Measurements from ENCODE around the gene TBRG4. TPM values are rescaled to one million over a fixed set of nuclear protein-coding genes. Genes with fewer than 3 reads are reported as not detected.

Gene TBRG4
- total and polyA plus RNA-seq, 7 experiments from 2014 or later = 55.1 to 143 (median 105) TPM

DNA sequence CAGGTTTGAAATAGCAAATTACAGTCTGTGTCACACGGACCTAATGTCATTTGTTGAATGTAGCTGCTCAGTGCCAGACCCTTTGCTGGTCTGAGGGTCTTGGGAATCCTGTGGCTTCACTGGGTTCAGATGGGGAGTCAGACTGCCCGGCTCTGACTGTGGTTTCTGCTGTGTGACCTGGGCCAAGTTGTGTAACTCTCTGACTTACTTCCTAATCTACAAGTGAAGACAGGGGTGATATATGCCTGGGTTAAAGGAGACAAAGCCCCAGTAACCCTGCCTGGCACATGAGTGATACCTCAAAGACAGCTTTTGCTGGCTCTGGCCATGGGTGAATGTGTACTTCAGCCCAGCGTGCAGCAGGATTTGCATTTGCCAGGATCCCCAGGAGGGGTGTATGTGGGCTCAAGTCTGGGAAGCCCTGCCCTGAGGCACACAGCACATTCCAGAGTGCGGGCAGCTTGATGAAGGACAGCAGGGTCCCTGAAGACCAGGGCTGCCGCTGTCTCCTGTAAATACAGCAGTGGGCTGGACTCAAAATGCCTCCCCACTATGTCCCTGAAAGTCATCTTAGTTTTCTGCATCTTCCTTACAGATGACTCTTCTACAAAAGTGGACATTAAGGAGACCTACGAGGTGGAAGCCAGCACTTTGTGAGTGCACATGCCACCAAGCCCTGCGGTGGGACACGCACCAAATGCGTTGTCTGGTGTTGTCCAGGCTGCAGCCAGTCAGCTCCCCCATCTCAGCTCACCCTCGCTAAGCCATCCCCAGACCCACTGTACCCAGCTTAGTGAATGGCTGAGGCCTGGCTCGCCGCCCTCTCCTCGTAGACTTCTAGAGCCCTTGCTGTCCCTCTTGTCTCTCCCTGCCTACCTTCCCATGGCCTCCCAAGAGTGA is 39.1 kb downstream of the TBRG4 start:
- H3K27ac ChIP-seq (ENCODE audit: low read depth, low read length) = no peak overlapping the region
- Mint-ChIP-seq H3K4me1 (peaks cover 5 to 32% (median 16%) of the 10 kb centered on the region in 7 donors), H3K4me3 (no peak overlapping the region), H3K27me3 (no peaks in the 10 kb centered on the region), H3K9me3 (no peaks in the 10 kb centered on the region), H3K27ac (peak overlapping the region in 5 of 9 donors; percentile 32 to 69 (median 47)), H3K36me3 (peaks cover 5 to 54% (median 12%) of the 10 kb centered on the region in 5 donors)
- H3K4me3 ChIP-seq (ENCODE audit: low read length) = no peak overlapping the region
- CTCF ChIA-PET = interaction anchor here (2.4 kb wide), 1 partner anchor 99 kb away, joined by 6 read pairs; no protein-coding TSS in a partner anchor
- ATAC-seq (peak; percentile 32), DNase-seq (no peak)
- no peaks in the 10 kb centered on the region for H3K4me1 ChIP-seq (ENCODE audit: control insufficient read depth in 2 of 2, insufficient read depth in 2 of 2, low read length in 2 of 2)
- H3K27me3 ChIP-seq (ENCODE audit: control insufficient read depth in 2 of 2, insufficient read depth in 2 of 2, low read length in 2 of 2) = no peaks in the 10 kb centered on the region
- peaks cover 37 to 99% (median 65%) of the 10 kb centered on the region in 3 experiments for H3K36me3 ChIP-seq (ENCODE audit: control insufficient read depth in 2 of 3, insufficient read depth in 3 of 3, low read length in 3 of 3)
- POLR2A ChIA-PET = interaction anchor here (1.0 to 1.5 kb wide), 3 partner anchors 38 to 87 kb away, joined by 3 to 4 read pairs (median 3); no protein-coding TSS in a partner anchor
- H3K9me3 ChIP-seq (ENCODE audit: control insufficient read depth in 2 of 3, low read length in 3 of 3) = no peaks in the 10 kb centered on the region
- intact Hi-C loops (cut with micrococcal nuclease) = no loop called here

DNA sequence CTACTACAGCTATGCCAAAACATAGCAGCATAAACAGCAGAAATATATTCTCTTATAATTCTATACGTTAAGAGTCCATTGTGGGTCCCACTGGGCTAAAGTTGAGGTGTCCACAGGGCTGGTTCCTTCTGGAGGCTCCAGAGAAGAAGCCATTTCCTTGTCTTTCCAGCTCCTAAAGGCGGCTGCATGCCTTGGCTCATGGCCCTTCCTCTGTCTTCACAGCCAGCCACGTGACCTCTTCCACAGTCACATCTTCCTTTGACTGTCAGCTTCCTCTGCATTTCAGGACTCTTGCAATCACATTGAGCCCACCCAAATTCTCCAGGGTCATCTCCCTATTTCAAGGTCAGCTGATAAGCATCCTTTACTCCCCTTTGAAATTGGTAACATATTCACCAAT is 40.0 kb downstream of the TBRG4 start:
- H3K36me3 ChIP-seq (ENCODE audit: control insufficient read depth in 2 of 3, insufficient read depth in 3 of 3, low read length in 3 of 3) = peaks cover 38 to 94% (median 66%) of the 10 kb centered on the region in 3 experiments
- H3K27me3 ChIP-seq (ENCODE audit: control insufficient read depth in 2 of 2, insufficient read depth in 2 of 2, low read length in 2 of 2) = no peaks in the 10 kb centered on the region
- Mint-ChIP-seq H3K4me1 (peaks cover 5 to 33% (median 16%) of the 10 kb centered on the region in 7 donors), H3K9me3 (no peaks in the 10 kb centered on the region), H3K4me3 (no peak overlapping the region), H3K27me3 (no peaks in the 10 kb centered on the region), H3K36me3 (peaks cover 5 to 54% (median 12%) of the 10 kb centered on the region in 5 donors), H3K27ac (peak overlapping the region in 2 of 9 donors; percentile 50 to 59)
- intact Hi-C loops (cut with micrococcal nuclease) = no loop called here
- no peaks in the 10 kb centered on the region for H3K9me3 ChIP-seq (ENCODE audit: control insufficient read depth in 2 of 3, low read length in 3 of 3)
- CTCF ChIA-PET = interaction anchor here (1.5 to 2.4 kb wide), 2 partner anchors 97 to 99 kb away, joined by 5 to 6 read pairs; no protein-coding TSS in a partner anchor
- DNase-seq (no peak), ATAC-seq (no peak)
- no peak overlapping the region for H3K27ac ChIP-seq (ENCODE audit: low read depth, low read length)
- no peak overlapping the region for H3K4me3 ChIP-seq (ENCODE audit: low read length)
- H3K4me1 ChIP-seq (ENCODE audit: control insufficient read depth in 2 of 2, insufficient read depth in 2 of 2, low read length in 2 of 2) = no peaks in the 10 kb centered on the region
- POLR2A ChIA-PET = interaction anchor here (1.0 to 1.5 kb wide), 5 partner anchors 36 to 86 kb away, joined by 3 to 5 read pairs (median 3); partner anchors contain the start of gene TBRG4

DNA sequence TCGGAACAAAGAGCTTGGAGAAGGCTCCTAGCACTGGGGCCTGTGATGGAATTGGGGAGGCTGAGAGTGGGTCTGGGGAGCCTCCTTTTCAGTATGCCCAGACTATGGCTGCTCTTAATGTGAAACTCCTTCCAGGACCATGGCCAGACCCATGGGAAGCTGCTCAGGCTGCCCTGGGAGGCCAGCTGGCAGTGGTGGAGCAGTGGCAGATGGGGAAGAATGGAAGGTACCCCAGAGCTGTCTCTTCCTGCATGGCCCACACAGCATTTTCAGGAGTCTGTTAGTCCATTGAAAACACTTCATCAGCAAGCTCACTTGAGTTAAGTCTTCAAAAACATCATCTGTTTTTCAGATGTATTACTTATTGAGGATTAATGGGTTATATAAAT is 41.2 kb downstream of the TBRG4 start:
- CTCF ChIA-PET = interaction anchor here (1.0 to 1.5 kb wide), 2 partner anchors 65 to 96 kb away, joined by 5 read pairs; no protein-coding TSS in a partner anchor
- peaks cover 13 to 58% (median 22%) of the 10 kb centered on the region in 5 donors for H3K36me3 Mint-ChIP-seq
- POLR2A ChIA-PET = interaction anchor here (1.0 to 1.5 kb wide), 4 partner anchors 34 to 97 kb away, joined by 3 to 5 read pairs (median 3); partner anchors contain the start of gene TBRG4

DNA sequence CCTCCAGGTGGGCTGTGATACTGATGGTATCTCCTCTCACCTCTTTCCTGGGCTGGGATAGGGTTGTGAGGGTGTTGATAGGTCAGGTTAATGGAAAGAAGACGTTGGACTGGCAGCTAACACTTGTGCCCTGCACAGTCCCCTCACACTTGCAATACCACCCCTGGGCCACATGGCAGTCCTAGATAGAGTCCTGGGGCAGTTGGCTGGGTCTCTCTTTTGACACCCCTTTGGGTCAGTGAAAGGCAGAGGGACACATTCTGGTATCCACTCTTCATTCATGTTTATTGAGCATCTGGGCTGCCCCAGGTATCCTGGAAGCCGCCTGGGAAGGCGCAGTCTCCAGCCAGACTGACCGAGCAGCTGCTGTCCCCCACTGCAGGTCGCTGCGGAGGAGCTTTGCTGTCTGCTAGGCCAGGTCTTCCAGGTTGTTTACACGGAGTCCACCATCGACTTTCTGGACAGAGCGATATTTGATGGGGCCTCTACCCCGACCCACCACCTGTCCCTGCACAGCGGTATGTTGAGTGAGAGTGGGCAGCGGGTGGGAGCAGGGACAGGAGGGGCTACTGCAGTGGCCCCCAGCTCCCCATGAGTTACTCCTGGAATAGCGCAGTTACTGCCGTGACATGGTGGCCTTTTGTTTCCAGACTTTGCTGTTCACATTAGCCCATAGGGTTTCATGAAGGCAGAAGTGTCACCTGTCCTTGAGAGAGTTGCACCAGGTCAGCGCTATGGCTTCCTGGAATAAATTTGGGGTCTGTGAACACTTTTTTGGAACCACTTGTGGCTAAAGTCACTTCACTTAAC is 41.8 kb downstream of the TBRG4 start:
- Mint-ChIP-seq H3K27me3 (no peaks in the 10 kb centered on the region), H3K27ac (peak overlapping the region in 5 of 9 donors; percentile 13 to 67 (median 45)), H3K9me3 (no peaks in the 10 kb centered on the region), H3K36me3 (peaks cover 14 to 54% (median 18%) of the 10 kb centered on the region in 5 donors), H3K4me3 (no peak overlapping the region), H3K4me1 (peaks cover 14 to 38% (median 23%) of the 10 kb centered on the region in 7 donors)
- DNase-seq = peak in 1 of 9 donors; percentile 17
- ChIA-PET CTCF (interaction anchor here (1.0 to 2.2 kb wide), 3 partner anchors 66 to 96 kb away, joined by 5 to 9 read pairs (median 5); no protein-coding TSS in a partner anchor), POLR2A (interaction anchor here (0.6 to 1.5 kb wide), 4 partner anchors 27 to 96 kb away, joined by 3 to 4 read pairs (median 3); no protein-coding TSS in a partner anchor)
- H3K27ac ChIP-seq (ENCODE audit: low read depth, low read length) = no peak overlapping the region
- H3K4me1 ChIP-seq (ENCODE audit: control insufficient read depth in 2 of 2, insufficient read depth in 2 of 2, low read length in 2 of 2) = no peaks in the 10 kb centered on the region
- no peaks in the 10 kb centered on the region for H3K9me3 ChIP-seq (ENCODE audit: control insufficient read depth in 2 of 3, low read length in 3 of 3)
- ATAC-seq = no peak
- H3K27me3 ChIP-seq (ENCODE audit: control insufficient read depth in 2 of 2, insufficient read depth in 2 of 2, low read length in 2 of 2) = no peaks in the 10 kb centered on the region
- no peak overlapping the region for H3K4me3 ChIP-seq (ENCODE audit: low read length)
- peaks cover 34 to 92% (median 52%) of the 10 kb centered on the region in 3 experiments for H3K36me3 ChIP-seq (ENCODE audit: control insufficient read depth in 2 of 3, insufficient read depth in 3 of 3, low read length in 3 of 3)
- intact Hi-C loops (cut with micrococcal nuclease) = no loop called here

More for the DNA sequence above, 41.2 kb downstream of the TBRG4 start:
- H3K27me3 Mint-ChIP-seq = no peaks in the 10 kb centered on the region
- peaks cover 15 to 39% (median 18%) of the 10 kb centered on the region in 7 donors for H3K4me1 Mint-ChIP-seq
- H3K27me3 ChIP-seq (ENCODE audit: control insufficient read depth in 2 of 2, insufficient read depth in 2 of 2, low read length in 2 of 2) = no peaks in the 10 kb centered on the region
- no peak overlapping the region for H3K4me3 Mint-ChIP-seq
- no peaks in the 10 kb centered on the region for H3K4me1 ChIP-seq (ENCODE audit: control insufficient read depth in 2 of 2, insufficient read depth in 2 of 2, low read length in 2 of 2)
- intact Hi-C loops (cut with micrococcal nuclease) = no loop called here
- H3K9me3 ChIP-seq (ENCODE audit: control insufficient read depth in 2 of 3, low read length in 3 of 3) = no peaks in the 10 kb centered on the region
- peaks cover 34 to 92% (median 57%) of the 10 kb centered on the region in 3 experiments for H3K36me3 ChIP-seq (ENCODE audit: control insufficient read depth in 2 of 3, insufficient read depth in 3 of 3, low read length in 3 of 3)
- peak in 1 of 9 donors; percentile 6 for DNase-seq
- H3K27ac Mint-ChIP-seq = peak overlapping the region in 1 of 9 donors; percentile 41
- no peak for ATAC-seq
- H3K4me3 ChIP-seq (ENCODE audit: low read length) = no peak overlapping the region
- H3K27ac ChIP-seq (ENCODE audit: low read depth, low read length) = no peak overlapping the region
- no peaks in the 10 kb centered on the region for H3K9me3 Mint-ChIP-seq

DNA sequence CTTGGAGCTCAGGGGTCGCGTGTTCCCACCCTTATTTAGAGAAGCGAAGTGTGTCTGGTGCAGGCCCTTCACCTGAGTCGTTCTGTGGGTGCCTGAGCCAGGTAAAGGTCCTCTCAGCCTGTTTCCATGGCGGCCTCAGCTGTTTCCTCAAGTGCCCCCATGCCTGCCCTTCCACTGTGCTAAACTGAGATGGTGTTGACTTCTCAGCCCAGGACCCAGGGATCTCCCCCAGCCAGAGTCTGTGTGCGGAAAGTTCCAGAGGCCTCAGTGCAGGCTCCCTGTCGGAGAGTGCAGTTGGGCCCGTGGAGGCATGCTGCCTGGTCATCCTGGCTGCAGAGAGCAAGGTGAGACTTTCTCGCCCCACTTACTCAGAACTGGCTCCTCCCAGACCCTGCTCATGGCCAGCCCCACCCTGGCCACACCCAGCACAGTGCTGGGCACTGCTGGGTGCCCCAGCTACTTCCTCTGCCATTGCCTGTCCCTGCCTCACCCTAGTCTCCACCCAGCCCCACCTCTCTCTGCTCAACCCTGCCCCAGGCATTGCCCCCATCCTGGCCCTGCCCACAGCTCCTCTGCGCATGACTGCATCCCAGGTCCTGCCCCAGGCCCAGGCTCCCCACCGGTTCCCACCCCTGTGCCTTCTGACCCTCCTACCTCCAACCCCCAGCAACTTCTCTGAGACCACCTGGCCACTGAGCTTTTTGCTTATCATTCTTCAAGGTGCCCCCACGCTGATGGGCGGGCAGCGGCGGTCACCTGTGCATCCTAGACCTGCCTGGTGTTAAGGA is 43.1 kb downstream of the TBRG4 start:
- Mint-ChIP-seq H3K4me3 (no peak overlapping the region), H3K9me3 (no peaks in the 10 kb centered on the region), H3K27ac (peak overlapping the region in 6 of 9 donors; percentile 13 to 75 (median 46)), H3K27me3 (no peaks in the 10 kb centered on the region), H3K36me3 (peaks cover 14 to 58% (median 23%) of the 10 kb centered on the region in 5 donors), H3K4me1 (peaks cover 15 to 44% (median 30%) of the 10 kb centered on the region in 7 donors)
- no peaks in the 10 kb centered on the region for H3K27me3 ChIP-seq (ENCODE audit: control insufficient read depth in 2 of 2, insufficient read depth in 2 of 2, low read length in 2 of 2)
- peak in 1 of 9 donors; percentile 13 for DNase-seq
- H3K4me1 ChIP-seq (ENCODE audit: control insufficient read depth in 2 of 2, insufficient read depth in 2 of 2, low read length in 2 of 2) = no peaks in the 10 kb centered on the region
- H3K27ac ChIP-seq (ENCODE audit: low read depth, low read length) = no peak overlapping the region
- ChIA-PET POLR2A (interaction anchor here (0.8 kb wide), 2 partner anchors 40 to 95 kb away, joined by 3 read pairs; no protein-coding TSS in a partner anchor), CTCF (interaction anchor here (2.2 kb wide), 1 partner anchor 95 kb away, joined by 9 read pairs; no protein-coding TSS in a partner anchor)
- no peaks in the 10 kb centered on the region for H3K9me3 ChIP-seq (ENCODE audit: control insufficient read depth in 2 of 3, low read length in 3 of 3)
- H3K36me3 ChIP-seq (ENCODE audit: control insufficient read depth in 2 of 3, insufficient read depth in 3 of 3, low read length in 3 of 3) = peaks cover 40 to 92% (median 49%) of the 10 kb centered on the region in 3 experiments
- no peak overlapping the region for H3K4me3 ChIP-seq (ENCODE audit: low read length)
- ATAC-seq = no peak
- intact Hi-C loops (cut with micrococcal nuclease) = no loop called here

All from naive thymus-derived CD4-positive, alpha-beta T cell (primary cell).